CD14-positive monocyte (primary cell): ENCODE results near the gene CACNB2. TPM values are rescaled to one million over a fixed set of nuclear protein-coding genes. Genes with fewer than 3 reads are reported as not detected.

Experiments used
- DNase-seq, 3 donors: peaks; one replicate each; pipeline ENCODE4 v3.0.0-alpha.2; 2011 to 2022
- H2AFZ ChIP-seq: 2 replicates; pipeline ENCODE4 v1.6.0; 2012; ENCODE audit warnings: mild to moderate bottlenecking, low read depth, low read length, inconsistent platforms; ENCODE audit not compliant: insufficient read depth, poor library complexity, severe bottlenecking
- H3K27ac ChIP-seq, 2 donors: 1 replicate in 1 of 2; 2 replicates in 1 of 2; pipeline ENCODE4 v1.5.1; 2012 to 2013; ENCODE audit warnings: low read length in 2 of 2, control low read depth in 1 of 2, inconsistent platforms in 1 of 2, low read depth in 1 of 2, mild to moderate bottlenecking in 1 of 2
- H3K27me3 ChIP-seq, 2 donors: one replicate each; pipeline versions ENCODE4 v1.6.0 to v1.6.1; 2011 to 2013; ENCODE audit warnings: low read length in 2 of 2; ENCODE audit not compliant: control insufficient read depth in 2 of 2, insufficient read depth in 2 of 2
- H3K36me3 ChIP-seq, 2 donors: replicated peaks in 1 of 2; 1 replicate in 1 of 2; 2 replicates in 1 of 2; pipeline versions ENCODE4 v1.5.1 to v1.6.1; 2012 to 2013; ENCODE audit warnings: low read length in 2 of 2, control low read depth in 1 of 2, inconsistent platforms in 1 of 2, mild to moderate bottlenecking in 1 of 2; ENCODE audit not compliant: insufficient read depth in 2 of 2, control insufficient read depth in 1 of 2
- H3K4me1 ChIP-seq, 2 donors: 1 replicate in 1 of 2; 2 replicates in 1 of 2; pipeline versions ENCODE4 v1.5.1 to v1.6.1; 2012 to 2013; ENCODE audit warnings: low read length in 2 of 2, control low read depth in 1 of 2, inconsistent platforms in 1 of 2, mild to moderate bottlenecking in 1 of 2, moderate library complexity in 1 of 2; ENCODE audit not compliant: insufficient read depth in 2 of 2, control insufficient read depth in 1 of 2
- H3K4me2 ChIP-seq: replicated peaks from 2 replicates; pipeline ENCODE3; 2012; ENCODE audit warnings: low read length, moderate library complexity, mild to moderate bottlenecking; ENCODE audit not compliant: poor library complexity, severe bottlenecking; ENCODE audit errors: extremely low read depth
- H3K4me3 ChIP-seq, 3 experiments: fragments of 200-600 bp in 1 of 3; sonication (generic) in 1 of 3; replicated peaks in 1 of 3; 1 replicate in 2 of 3; 2 replicates in 1 of 3; pipeline ENCODE4 v1.5.1; 2011 to 2013; ENCODE audit warnings: low read length in 3 of 3, mild to moderate bottlenecking in 3 of 3, control low read depth in 2 of 3, low read depth in 2 of 3, inconsistent platforms in 1 of 3, moderate library complexity in 1 of 3
- H3K79me2 ChIP-seq: 2 replicates; pipeline ENCODE4 v1.6.0; 2012; ENCODE audit warnings: mild to moderate bottlenecking, control low read depth, inconsistent platforms, low read length, moderate library complexity; ENCODE audit not compliant: insufficient read depth
- H3K9ac ChIP-seq: 2 replicates; pipeline ENCODE4 v1.6.0; 2017; ENCODE audit warnings: low read length, mild to moderate bottlenecking; ENCODE audit not compliant: insufficient read depth, poor library complexity, severe bottlenecking
- H3K9me3 ChIP-seq, 2 donors: replicated peaks in 1 of 2; 1 replicate in 1 of 2; 2 replicates in 1 of 2; pipeline versions ENCODE4 v1.5.1 to v1.6.1; 2012 to 2013; ENCODE audit warnings: low read length in 2 of 2, control low read depth in 1 of 2; ENCODE audit not compliant: control insufficient read depth in 1 of 2, insufficient read depth in 1 of 2
- H4K20me1 ChIP-seq: 2 replicates; pipeline ENCODE4 v1.6.0; 2012; ENCODE audit warnings: mild to moderate bottlenecking, low read length, control low read depth, moderate library complexity; ENCODE audit not compliant: insufficient read depth
- H3K27ac Mint-ChIP-seq, 7 donors: one replicate each; pipeline ENCODE4 v1.8.0; 2020; ENCODE audit warnings: mild to moderate bottlenecking in 7 of 7, mixed read lengths in 7 of 7, moderate library complexity in 6 of 7, inconsistent platforms in 2 of 7
- H3K27me3 Mint-ChIP-seq, 3 donors: one replicate each; pipeline ENCODE4 v1.8.0; 2021 to 2022; ENCODE audit warnings: low read depth in 3 of 3, mild to moderate bottlenecking in 3 of 3, mixed read lengths in 3 of 3, moderate library complexity in 3 of 3, inconsistent platforms in 1 of 3
- H3K36me3 Mint-ChIP-seq, 2 donors: one replicate each; pipeline ENCODE4 v1.8.0; 2020; ENCODE audit warnings: mixed read lengths in 2 of 2, inconsistent platforms in 1 of 2, mild to moderate bottlenecking in 1 of 2
- H3K4me1 Mint-ChIP-seq: one replicate; pipeline ENCODE4 v1.8.0; 2020; ENCODE audit warnings: mild to moderate bottlenecking, mixed read lengths
- H3K4me3 Mint-ChIP-seq, 2 donors: one replicate each; pipeline ENCODE4 v1.8.0; 2020; ENCODE audit warnings: mild to moderate bottlenecking in 2 of 2, mixed read lengths in 2 of 2, moderate library complexity in 1 of 2
- H3K9me3 Mint-ChIP-seq, 7 donors: one replicate each; pipeline ENCODE4 v1.8.0; 2020 to 2022; ENCODE audit warnings: mixed read lengths in 7 of 7, mild to moderate bottlenecking in 6 of 7, moderate library complexity in 6 of 7, inconsistent platforms in 2 of 7
- CTCF ChIP-seq: fragments of 200-600 bp; IDR thresholded peaks from one replicate; pipeline ENCODE4 v1.8.0; 2022; ENCODE audit warnings: antibody characterized with exemption, mild to moderate bottlenecking
- WGBS: methylation state at CpG from one replicate; pipeline ENCODE4 v1.1.5; 2013; ENCODE audit warnings: missing lambda C conversion rate; ENCODE audit not compliant: insufficient coverage; 5-methylcytosine and 5-hydroxymethylcytosine counted together
- intact Hi-C, 2 donors: fragments of 100-400 bp; cut with micrococcal nuclease; formaldehyde crosslinking; loops; one replicate each; pipeline versions ENCODE4 v1.15.0 to v1.15.1; 2023
- polyA plus RNA-seq, 3 donors: library from polyadenylated mRNA; depleted of rRNA in 1 of 3; unstranded in 2 of 3; stranded (reverse) in 1 of 3; fragments of 300-500 nt in 2 of 3; fragments of >200 nt in 1 of 3; fragmentation: Illumina TruSeq in 2 of 3; gene quantifications; 1 replicate in 2 of 3; 2 replicates in 1 of 3; pipeline ENCODE4 v1.2.3, GENCODE V29; 2012 to 2021

CACNB2 gene
- polyA plus RNA-seq, 3 donors, result 0.05 TPM; not detected in 2

- 97% methylated on average over 7 of the region's 7 CpGs for WGBS
- Histone ChIP-seq H3K36me3 (no peaks in the 10 kb centered on the region), H4K20me1 (no peaks in the 10 kb centered on the region), H3K4me3 (no peak overlapping the region), H3K4me2 (no peak overlapping the region), H3K79me2 (no peaks in the 10 kb centered on the region), H2AFZ (no peak overlapping the region), H3K4me1 (no peaks in the 10 kb centered on the region), H3K9ac (no peak overlapping the region), H3K27ac (no peak overlapping the region), H3K27me3 (no peaks in the 10 kb centered on the region), H3K9me3 (no peaks in the 10 kb centered on the region)
- H3K27ac Mint-ChIP-seq, result no peak overlapping the region
- H3K9me3 Mint-ChIP-seq, result peaks cover 0 to 9% (median 1%) of the 10 kb centered on the region in 7 donors
- intact Hi-C loops, result no loop called here
- peaks cover 0 to 1% (median 0%) of the 10 kb centered on the region in 3 donors for H3K27me3 Mint-ChIP-seq
- no peaks in the 10 kb centered on the region for H3K4me1 Mint-ChIP-seq
- TF ChIP-seq CTCF, result no peak
- H3K4me3 Mint-ChIP-seq, result no peak overlapping the region
- DNase-seq, result no peak
- no peaks in the 10 kb centered on the region for H3K36me3 Mint-ChIP-seq
Measured at GRCh38 chr10:18246967-18247366, 106.7 kb downstream of the CACNB2 start.

- H3K79me2 ChIP-seq, result no peaks in the 10 kb centered on the region
- no peak overlapping the region for H3K9ac ChIP-seq
- 90% methylated on average over 5 of the region's 7 CpGs for WGBS
- Mint-ChIP-seq H3K4me3 (no peak overlapping the region), H3K4me1 (peaks cover 3% of the 10 kb centered on the region), H3K27ac (no peak overlapping the region), H3K27me3 (peaks cover 0 to 3% (median 1%) of the 10 kb centered on the region in 3 donors), H3K9me3 (peaks cover 0 to 4% (median 0%) of the 10 kb centered on the region in 7 donors), H3K36me3 (no peaks in the 10 kb centered on the region)
- intact Hi-C loops, result no loop called here
- H3K4me1 ChIP-seq, result no peaks in the 10 kb centered on the region
- no peak for TF ChIP-seq CTCF
- no peak for DNase-seq
- H3K27ac ChIP-seq, result no peak overlapping the region
- H2AFZ ChIP-seq, result no peak overlapping the region
- H3K9me3 ChIP-seq, result no peaks in the 10 kb centered on the region
- H3K4me2 ChIP-seq, result no peak overlapping the region
- H3K4me3 ChIP-seq, result no peak overlapping the region
- H4K20me1 ChIP-seq, result no peaks in the 10 kb centered on the region
- H3K27me3 ChIP-seq, result no peaks in the 10 kb centered on the region
- H3K36me3 ChIP-seq, result no peaks in the 10 kb centered on the region
Measured at GRCh38 chr10:18252086-18252485, 111.9 kb downstream of the CACNB2 start.
